GM21515 (cell line): ENCODE measurements around the gene ZER1.
"Not testable (repeated sequence)": the region's sequence is repeated elsewhere in the genome, so short reads cannot be mapped to it uniquely, and the experiment has no call there.

Experiments
- ATAC-seq: cut with Tn5 transposase; IDR thresholded peaks from one replicate; pipeline ENCODE4 v1.9.1; 2021; ENCODE audit not compliant: unreplicated experiment

Gene ZER1

GRCh38 chr9:128771745-128772519, at the start of gene ZER1:
Gene ZER1, minus strand, starts transcription at chr9:128771927. Its CDS starts 16,362 bp downstream, at chr9:128755565.
- peak; percentile 88 for ATAC-seq

GRCh38 chr9:128820665-128821583, 49.2 kb upstream of the ZER1 start:
- no peak for ATAC-seq

DNA sequence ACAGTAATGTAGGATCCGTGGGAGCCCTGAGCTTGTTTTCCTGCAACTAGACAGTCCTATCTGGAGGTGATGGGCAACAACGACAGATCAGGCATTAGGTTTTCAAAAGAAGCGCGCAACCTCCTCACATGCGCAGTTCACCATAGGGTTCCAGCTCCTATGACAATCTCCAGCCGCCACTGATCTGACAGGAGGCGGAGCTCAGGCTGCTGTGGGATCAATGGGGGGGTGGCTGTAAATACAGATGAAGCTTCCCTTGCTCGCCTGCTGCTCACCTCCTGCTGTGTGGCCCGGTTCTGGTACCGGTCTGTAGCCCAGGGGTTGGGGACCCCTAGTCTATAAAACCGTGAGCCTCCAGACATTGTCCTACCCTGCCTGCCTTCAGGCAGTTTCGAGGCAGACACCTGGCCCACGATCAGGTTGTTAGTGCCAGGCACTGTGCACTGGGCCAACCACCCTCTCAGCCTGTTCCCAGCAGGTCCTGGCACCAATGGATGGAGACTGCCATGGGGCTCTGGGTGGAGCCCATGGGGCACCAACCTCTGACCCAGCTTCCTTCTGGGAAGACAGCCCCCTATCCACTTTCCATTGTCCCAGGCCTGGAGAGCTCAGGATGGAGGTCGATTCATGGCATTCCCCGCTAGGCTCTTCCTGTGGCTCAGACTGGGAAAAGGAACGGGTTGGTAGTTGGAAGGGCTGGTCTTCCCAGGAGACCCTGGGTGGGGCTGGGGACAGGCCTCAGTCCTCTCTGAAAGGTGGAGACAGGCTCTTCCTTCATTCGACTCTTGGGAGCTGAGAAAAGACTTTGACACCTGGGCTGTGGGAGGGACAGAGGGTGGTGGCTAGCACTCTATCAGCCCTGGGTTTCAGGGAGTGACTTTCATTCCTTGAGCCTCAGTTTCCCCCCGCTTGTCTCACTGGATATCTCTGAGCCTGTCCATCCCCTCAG, 48.3 kb upstream of the ZER1 start:
- no peak for ATAC-seq

- ATAC-seq = peak; percentile 21
Observed at GRCh38 chr9:128818839-128819715, 47.4 kb upstream of the ZER1 start.

- peak; percentile 84 for ATAC-seq
Observed at GRCh38 chr9:128818099-128818838, 46.5 kb upstream of the ZER1 start, which contains the start of gene ENDOG. Gene ENDOG, plus strand, starts transcription at chr9:128818500. Its CDS starts 185 bp downstream, at chr9:128818685.

- no peak for ATAC-seq
Observed at GRCh38 chr9:128810873-128811272, 39.1 kb upstream of the ZER1 start.

- ATAC-seq = no peak
Observed at GRCh38 chr9:128809831-128810230, 38.1 kb upstream of the ZER1 start.

DNA sequence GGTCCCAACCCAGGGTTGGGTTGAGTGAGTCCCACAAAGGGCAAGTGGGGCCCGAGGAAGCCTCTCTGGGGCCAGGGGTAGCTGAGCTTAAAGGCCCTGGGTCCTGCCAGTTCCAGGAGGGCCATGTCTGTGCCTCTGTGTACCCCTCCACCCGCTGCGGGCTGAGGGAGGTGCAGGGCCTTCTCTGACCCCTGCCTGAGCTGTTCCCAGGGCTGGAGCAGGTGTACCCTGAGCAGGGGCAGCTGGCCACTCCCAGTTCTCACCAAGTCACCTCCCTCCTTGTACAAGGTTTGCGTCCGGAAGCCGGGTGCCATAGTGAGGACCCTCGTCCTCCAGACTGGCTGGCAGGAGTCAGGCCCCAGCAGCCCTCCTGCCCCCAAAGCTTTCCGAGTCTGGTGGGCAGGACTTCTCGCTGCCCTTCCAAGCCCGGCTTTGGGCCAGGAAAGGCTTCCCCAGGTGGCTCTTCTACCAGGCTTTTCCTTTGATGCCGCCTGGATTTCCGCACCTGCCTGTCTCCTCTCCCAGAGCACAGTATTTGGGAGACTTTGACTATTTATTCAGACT, 37.4 kb upstream of the ZER1 start:
- no peak for ATAC-seq

- ATAC-seq = no peak
Observed at GRCh38 chr9:128808543-128808942, 36.8 kb upstream of the ZER1 start.

- ATAC-seq = no peak
Observed at GRCh38 chr9:128807827-128808226, 36.1 kb upstream of the ZER1 start.

DNA sequence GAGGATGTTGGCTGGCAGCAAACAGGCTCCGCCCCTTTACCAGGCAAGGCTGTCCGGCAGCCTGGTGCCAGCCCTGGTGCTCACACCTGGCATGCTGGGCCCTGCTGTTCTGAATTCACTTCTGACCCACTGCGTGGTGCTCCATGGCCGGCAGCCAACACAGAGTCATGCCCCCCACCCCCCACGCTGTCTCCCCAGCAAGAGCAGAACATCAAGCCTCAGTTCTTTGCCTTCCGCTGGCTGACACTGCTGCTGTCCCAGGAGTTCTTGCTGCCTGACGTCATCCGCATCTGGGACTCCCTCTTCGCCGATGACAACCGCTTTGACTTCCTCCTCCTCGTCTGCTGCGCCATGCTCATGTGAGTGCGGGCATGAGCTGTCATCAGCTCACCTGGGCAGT, 33.9 kb upstream of the ZER1 start:
- no peak for ATAC-seq

DNA sequence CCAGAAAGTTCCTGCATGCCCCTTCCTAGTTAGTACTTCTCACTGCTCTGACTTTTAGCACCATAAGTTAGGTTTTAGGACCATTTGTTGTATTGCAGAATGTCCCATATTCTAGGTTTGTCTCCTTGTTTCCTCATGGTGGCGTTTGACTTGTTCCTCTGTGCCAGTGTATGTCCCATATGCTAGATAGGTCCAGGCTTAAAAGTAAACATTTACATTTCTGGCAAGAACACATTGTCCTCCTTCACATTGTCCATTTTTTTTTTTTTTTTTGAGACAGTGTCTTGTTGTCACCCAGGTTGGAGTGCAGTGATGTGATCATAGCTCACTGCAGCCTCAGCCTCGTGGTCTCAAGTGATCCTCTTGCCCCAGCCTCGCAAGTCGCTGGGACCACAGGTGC, 30.8 kb upstream of the ZER1 start:
- ATAC-seq = no peak

DNA sequence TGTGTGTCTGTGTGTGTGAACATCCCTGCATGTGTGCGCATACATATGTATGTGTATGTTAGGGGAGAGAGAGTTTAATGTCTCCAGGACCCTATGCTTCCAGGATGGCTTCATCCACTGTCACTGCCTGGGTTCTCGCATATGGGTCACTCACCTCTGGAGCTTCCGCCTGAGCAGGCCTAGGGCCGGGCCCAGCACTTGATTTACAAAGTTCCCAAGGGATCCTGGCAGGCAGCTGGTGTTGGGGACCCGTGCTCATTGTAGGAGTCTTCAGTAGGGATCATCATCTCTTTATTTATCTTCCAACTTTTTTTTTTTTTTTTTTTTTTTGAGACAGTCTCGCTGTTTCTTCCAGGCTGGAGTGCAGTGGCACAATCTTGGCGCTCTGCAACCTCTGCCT, 28.3 kb upstream of the ZER1 start:
- no peak for ATAC-seq

DNA sequence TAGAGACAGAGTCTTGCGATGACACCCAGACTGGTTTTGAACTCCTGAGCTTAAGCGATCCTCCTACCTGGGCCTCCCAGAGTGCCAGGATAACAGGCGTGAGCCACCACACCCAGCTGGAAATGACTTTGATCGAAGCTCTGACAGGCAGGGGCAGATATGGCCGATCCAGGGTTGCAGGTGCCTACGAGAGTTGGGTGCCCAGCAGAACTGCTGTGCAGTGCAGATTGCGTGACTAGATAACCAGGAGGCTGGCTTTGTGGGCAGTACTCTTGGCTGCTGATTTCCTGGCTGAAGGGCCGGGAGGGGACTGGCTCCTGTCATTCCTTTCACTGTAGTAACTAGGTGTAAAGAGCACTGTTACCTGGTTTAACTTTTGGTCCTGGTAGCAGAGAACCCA, 27.2 kb upstream of the ZER1 start:
- no peak for ATAC-seq

- not testable (repeated sequence) for ATAC-seq
Observed at GRCh38 chr9:128794961-128795360, 23.2 kb upstream of the ZER1 start.

GRCh38 chr9:128792978-128793686, 21.4 kb upstream of the ZER1 start:
- no peak for ATAC-seq

- ATAC-seq = no peak
Observed at GRCh38 chr9:128792134-128792533, 20.4 kb upstream of the ZER1 start.

DNA sequence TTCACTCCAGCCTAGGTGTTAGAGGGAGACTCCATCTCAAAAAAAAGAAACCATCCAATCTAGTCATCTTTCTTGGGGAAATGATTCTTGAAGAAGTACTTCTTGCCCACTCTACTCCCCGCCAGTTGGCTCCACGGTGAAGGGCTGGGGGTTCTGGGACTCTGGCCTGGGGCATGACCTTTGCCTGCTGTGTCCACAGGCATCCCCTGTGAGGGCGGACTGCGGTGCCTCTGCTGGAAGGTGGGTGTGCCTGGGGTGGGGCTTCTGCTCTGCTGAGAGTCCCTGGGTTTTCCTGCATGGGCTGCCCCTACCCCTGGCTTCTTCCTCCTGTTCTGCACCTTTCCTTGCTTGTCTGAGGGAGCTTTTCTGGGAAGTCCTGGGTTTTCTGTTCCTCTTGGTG, 18.8 kb upstream of the ZER1 start:
- ATAC-seq = no peak
